Endothelial cell of umbilical vein (primary cell): Measurements from ENCODE around the gene SOD3. TPM values are rescaled to one million over a fixed set of nuclear protein-coding genes. Genes with fewer than 3 reads are reported as not detected.

Experiments used
- BruUV-seq: library from RNA; stranded (reverse); fragments of 400-500 nt; replicated peaks from 2 replicates; lab custom pipeline; 2021; lab: Mats Ljungman, UMichigan
- CTCF ChIA-PET: fragments of 300-600, 350-600 bp; sonication (Branson Sonifier 250); formaldehyde crosslinking; loops from one replicate; lab custom pipeline; 2021; ENCODE audit warnings: antibody characterized with exemption, inconsistent platforms; lab: Charles Lee
- POLR2A ChIA-PET: fragments of 300-600, 350-600 bp; sonication (Branson Sonifier 250); formaldehyde crosslinking; loops from one replicate; lab custom pipeline; 2021; ENCODE audit warnings: antibody characterized with exemption, inconsistent platforms; lab: Charles Lee
- DNase-seq: peaks from one replicate; pipeline ENCODE4 v3.0.0-alpha.2; 2011; ENCODE audit warnings: low read depth, low spot score
- FAIRE-seq: peaks from 2 replicates; lab custom pipeline; 2011; peaks lifted over from hg19 to GRCh38; lab: Jason Lieb, UNC
- H2AFZ ChIP-seq: 2 replicates; pipeline ENCODE4 v1.6.0; 2012; ENCODE audit warnings: low read depth, low read length, control low read depth, inconsistent platforms
- H3K27ac ChIP-seq: 2 replicates; pipeline ENCODE4 v1.5.1; 2011; ENCODE audit warnings: low read depth, mild to moderate bottlenecking, control low read depth, low read length, moderate library complexity; ENCODE audit not compliant: insufficient read depth
- H3K27me3 ChIP-seq, 2 experiments: 2 replicates each; pipeline versions ENCODE4 v1.6.0 to v1.6.1; 2011; ENCODE audit warnings: low read length in 2 of 2, mixed read lengths in 1 of 2; ENCODE audit not compliant: control insufficient read depth in 2 of 2, insufficient read depth in 2 of 2
- H3K36me3 ChIP-seq, 2 experiments: 2 replicates in 1 of 2; 3 replicates in 1 of 2; pipeline ENCODE4 v1.5.1; 2011; ENCODE audit warnings: low read length in 2 of 2, mild to moderate bottlenecking in 1 of 2, moderate library complexity in 1 of 2; ENCODE audit not compliant: control insufficient read depth in 2 of 2, insufficient read depth in 2 of 2; ENCODE audit errors: extremely low read depth in 1 of 2
- H3K4me1 ChIP-seq: 3 replicates; pipeline ENCODE4 v1.5.1; 2011; ENCODE audit warnings: mild to moderate bottlenecking, low read length; ENCODE audit not compliant: control insufficient read depth, insufficient read depth; ENCODE audit errors: extremely low read depth
- H3K4me2 ChIP-seq: 2 replicates; pipeline ENCODE4 v1.6.1; 2011; ENCODE audit warnings: low read length, control low read depth, mixed read lengths; ENCODE audit not compliant: insufficient read depth
- H3K4me3 ChIP-seq, 3 experiments: fragments of 200-600 bp in 1 of 3; sonication (generic), shearing (Covaris generic) in 1 of 3; replicated peaks in 1 of 3; 2 replicates each; pipeline ENCODE4 v1.5.1; 2011 to 2016; ENCODE audit warnings: control low read depth in 3 of 3, low read length in 3 of 3, mild to moderate bottlenecking in 2 of 3, inconsistent platforms in 1 of 3, low read depth in 1 of 3, moderate library complexity in 1 of 3; ENCODE audit not compliant: insufficient read depth in 1 of 3
- H3K79me2 ChIP-seq: 2 replicates; pipeline ENCODE4 v1.6.0; 2012; ENCODE audit warnings: low read length, inconsistent platforms; ENCODE audit not compliant: control insufficient read depth, insufficient read depth
- H3K9ac ChIP-seq: replicated peaks from 2 replicates; pipeline ENCODE3; 2011; ENCODE audit warnings: low read length, control low read depth; ENCODE audit not compliant: insufficient read depth; ENCODE audit errors: extremely low read depth
- H3K9me1 ChIP-seq: replicated peaks from 3 replicates; pipeline ENCODE4 v1.6.0; 2011; ENCODE audit warnings: mild to moderate bottlenecking, low read length; ENCODE audit not compliant: control insufficient read depth, insufficient read depth; ENCODE audit errors: extremely low read depth
- H3K9me3 ChIP-seq: replicated peaks from 2 replicates; pipeline ENCODE4 v1.5.1; 2012; ENCODE audit warnings: low read length, inconsistent platforms; ENCODE audit not compliant: control insufficient read depth, insufficient read depth
- H4K20me1 ChIP-seq: replicated peaks from 2 replicates; pipeline ENCODE3; 2011; ENCODE audit warnings: mild to moderate bottlenecking, low read length; ENCODE audit not compliant: control insufficient read depth, insufficient read depth; ENCODE audit errors: extremely low read depth
- EZH2 ChIP-seq: IDR thresholded peaks from 2 replicates; pipeline ENCODE4 v1.6.1; 2012; ENCODE audit warnings: borderline replicate concordance, low read depth, mild to moderate bottlenecking, moderate library complexity, low read length, inconsistent platforms; ENCODE audit not compliant: severe bottlenecking
- POLR2AphosphoS5 ChIP-seq: IDR thresholded peaks from 2 replicates; pipeline ENCODE4 v1.6.1; 2012; ENCODE audit warnings: low read depth, mild to moderate bottlenecking, control low read depth, low read length, moderate library complexity; ENCODE audit not compliant: insufficient read depth
- dilution Hi-C: fragments of 300-500 bp; cut with MboI; formaldehyde crosslinking; loops from one replicate; pipeline ENCODE4 v1.15.0; 2019; ENCODE audit warnings: low sequenced_read_pairs; ENCODE audit not compliant: extremely low pct_ligation_motif_present
- intact Hi-C: fragments of 100-400 bp; cut with micrococcal nuclease; formaldehyde crosslinking; loops from one replicate; pipeline ENCODE4 v1.10.0; 2022
- polyA plus RNA-seq, 4 experiments: library from polyadenylated mRNA; depleted of rRNA in 3 of 4; stranded (reverse) in 3 of 4; unstranded in 1 of 4; fragments of >200 nt; gene quantifications; 2 replicates each; pipeline versions ENCODE4 v1.2.1 to v1.2.3, GENCODE V29; 2011 to 2012; ENCODE audit warnings: missing spikeins in 1 of 4
- small RNA-seq: library from RNA; depleted of rRNA; stranded (forward); fragments of <200 nt; gene quantifications from one replicate; pipeline ENCODE3, GENCODE V24; 2012; ENCODE audit warnings: low replicate concordance, low read depth; ENCODE audit not compliant: insufficient read depth, insufficient read length
- total RNA-seq: library from RNA; stranded (reverse); gene quantifications from 2 replicates; pipeline ENCODE4 v1.2.3, GENCODE V29; 2021
- TF ChIP-seq, protein P1 (sequence below), 2 donors: IDR thresholded peaks; 1 replicate in 1 of 2; 2 replicates in 1 of 2; pipeline ENCODE4 v1.5.1; 2011; ENCODE audit warnings: low read length in 2 of 2, mild to moderate bottlenecking in 2 of 2, moderate library complexity in 2 of 2, control low read depth in 1 of 2, inconsistent platforms in 1 of 2, low read depth in 1 of 2; ENCODE audit not compliant: insufficient read depth in 1 of 2; ENCODE audit errors: extremely low read depth in 1 of 2
- TF ChIP-seq, protein P2 (sequence below): IDR thresholded peaks from 2 replicates; pipeline ENCODE4 v1.6.1; 2011; ENCODE audit not compliant: insufficient read depth, insufficient read length

The SOD3 gene
- total and polyA plus RNA-seq, 2 donors (not counting 3 experiments of a cell fraction or from before 2014, with no cell fraction given): not detected

DNA sequence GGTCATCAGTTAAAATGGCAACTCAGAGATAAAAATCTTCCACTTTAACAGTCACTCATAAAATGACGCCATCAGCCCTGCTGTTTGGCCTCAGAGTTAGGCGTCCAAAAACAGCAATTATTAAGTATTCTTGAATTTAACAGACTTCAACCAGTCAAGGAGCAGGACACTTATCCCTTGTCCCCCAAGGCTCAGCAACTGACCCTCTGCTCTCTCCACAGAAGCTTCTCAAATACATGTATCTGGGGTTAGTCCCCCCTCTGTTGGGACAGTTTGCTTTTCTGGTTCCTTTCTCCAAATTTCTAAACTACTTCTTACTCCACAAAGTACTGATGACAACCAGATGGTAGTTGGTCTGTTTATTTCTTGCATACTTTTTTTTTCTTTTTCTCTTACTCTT, 54.4 kb downstream of the SOD3 start:
- no peak overlapping the region for H3K4me2 ChIP-seq
- H3K9me3 ChIP-seq: no peaks in the 10 kb centered on the region
- no peaks in the 10 kb centered on the region for H4K20me1 ChIP-seq
- BruUV-seq: no TSS peak
- H3K79me2 ChIP-seq: no peaks in the 10 kb centered on the region
- dilution Hi-C loops (no loop called here), intact Hi-C loops (no loop called here)
- POLR2A ChIA-PET: no interaction called here
- no peaks in the 10 kb centered on the region for H3K36me3 ChIP-seq
- H3K9ac ChIP-seq: no peak overlapping the region
- no peaks in the 10 kb centered on the region for H3K9me1 ChIP-seq
- no peaks in the 10 kb centered on the region for H3K27me3 ChIP-seq
- FAIRE-seq (no peak), DNase-seq (no peak)
- no peak overlapping the region for H2AFZ ChIP-seq
- TF ChIP-seq, protein P1, sequence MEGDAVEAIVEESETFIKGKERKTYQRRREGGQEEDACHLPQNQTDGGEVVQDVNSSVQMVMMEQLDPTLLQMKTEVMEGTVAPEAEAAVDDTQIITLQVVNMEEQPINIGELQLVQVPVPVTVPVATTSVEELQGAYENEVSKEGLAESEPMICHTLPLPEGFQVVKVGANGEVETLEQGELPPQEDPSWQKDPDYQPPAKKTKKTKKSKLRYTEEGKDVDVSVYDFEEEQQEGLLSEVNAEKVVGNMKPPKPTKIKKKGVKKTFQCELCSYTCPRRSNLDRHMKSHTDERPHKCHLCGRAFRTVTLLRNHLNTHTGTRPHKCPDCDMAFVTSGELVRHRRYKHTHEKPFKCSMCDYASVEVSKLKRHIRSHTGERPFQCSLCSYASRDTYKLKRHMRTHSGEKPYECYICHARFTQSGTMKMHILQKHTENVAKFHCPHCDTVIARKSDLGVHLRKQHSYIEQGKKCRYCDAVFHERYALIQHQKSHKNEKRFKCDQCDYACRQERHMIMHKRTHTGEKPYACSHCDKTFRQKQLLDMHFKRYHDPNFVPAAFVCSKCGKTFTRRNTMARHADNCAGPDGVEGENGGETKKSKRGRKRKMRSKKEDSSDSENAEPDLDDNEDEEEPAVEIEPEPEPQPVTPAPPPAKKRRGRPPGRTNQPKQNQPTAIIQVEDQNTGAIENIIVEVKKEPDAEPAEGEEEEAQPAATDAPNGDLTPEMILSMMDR (IDR thresholded peaks at IDR 0.05; ENCODE audit: extremely low read depth in 1 of 2, insufficient read depth in 1 of 2, low read depth in 1 of 2, low read length in 2 of 2): no peak
- TF ChIP-seq POLR2AphosphoS5 (no peak), EZH2 (no peak)
- TF ChIP-seq, protein P2, sequence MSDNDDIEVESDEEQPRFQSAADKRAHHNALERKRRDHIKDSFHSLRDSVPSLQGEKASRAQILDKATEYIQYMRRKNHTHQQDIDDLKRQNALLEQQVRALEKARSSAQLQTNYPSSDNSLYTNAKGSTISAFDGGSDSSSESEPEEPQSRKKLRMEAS: no peak
- no peak overlapping the region for H3K4me3 ChIP-seq
- H3K27ac ChIP-seq: no peak overlapping the region
- CTCF ChIA-PET: no interaction called here
- H3K4me1 ChIP-seq: peaks cover 27% of the 10 kb centered on the region

Small RNAs within 50 kb of the gene (small RNA-seq; reads per million reads assigned to genes)
- not detected for gene AC006390.1

Other genes with a start within 250 kb of the SOD3 start
- 148 and 152 TPM in 2 replicates for gene DHX15, start 211.0 kb upstream of the SOD3 start, total RNA-seq
- gene DHX15, start 211.0 kb upstream of the SOD3 start, polyA plus RNA-seq: 57.9 and 72.3 TPM in 2 replicates
- gene CCDC149, start 117.5 kb downstream of the SOD3 start, total RNA-seq: 11.3 and 12.5 TPM in 2 replicates
- gene CCDC149, start 117.5 kb downstream of the SOD3 start, polyA plus RNA-seq: 3.4 and 7.8 TPM in 2 replicates
- gene LGI2, start 235.4 kb downstream of the SOD3 start, total RNA-seq: not detected in 2 replicates
- gene LGI2, start 235.4 kb downstream of the SOD3 start, polyA plus RNA-seq: not detected in 2 replicates